Subcutaneous adipose tissue (tissue), 4 donors: ENCODE data around the gene PRSS12. TPM values are rescaled to one million over a fixed set of nuclear protein-coding genes. Genes with fewer than 3 reads are reported as not detected.

Experiments
- CTCF ChIP-seq: fragments of 450-650 bp; IDR thresholded peaks from one replicate; pipeline ENCODE4 v1.5.1; 2016; ENCODE audit warnings: low read depth, mild to moderate bottlenecking, control low read depth, antibody characterized with exemption, moderate library complexity
- total RNA-seq, 4 donors: library from RNA; depleted of rRNA; stranded (reverse); fragments of >200 nt; gene quantifications; one replicate each; pipeline ENCODE4 v1.1.0, GENCODE V29; 2016

The PRSS12 gene
- total RNA-seq, 4 donors from 2014 or later: 0.17 to 1.1 (median 0.57) TPM; not detected in 1

DNA sequence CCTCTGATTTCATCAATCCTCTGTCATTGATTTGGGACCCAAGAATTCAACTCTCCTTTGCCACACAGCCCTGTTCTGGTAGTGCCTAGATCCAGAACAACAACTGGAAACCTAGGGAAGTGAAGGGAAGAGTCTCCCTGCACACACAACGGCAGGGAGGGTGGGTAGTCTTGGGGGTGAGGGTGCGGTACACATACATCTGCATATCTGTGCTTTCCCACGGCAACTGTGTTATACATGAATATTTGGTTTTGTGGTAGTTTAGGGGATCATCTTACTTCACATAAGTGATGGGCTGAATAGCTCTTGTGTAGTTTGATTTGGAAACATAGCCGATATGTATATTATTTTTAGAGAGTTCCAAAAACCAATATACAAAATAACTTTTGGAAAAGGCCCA, 3.3 kb upstream of the PRSS12 start:
- no peak for TF ChIP-seq CTCF

GRCh38 chr4:118354913-118355312, 2.1 kb upstream of the PRSS12 start:
- TF ChIP-seq CTCF: no peak

- TF ChIP-seq CTCF: no peak
Measured at GRCh38 chr4:118353534-118354030, 779 bp upstream of the PRSS12 start.

DNA sequence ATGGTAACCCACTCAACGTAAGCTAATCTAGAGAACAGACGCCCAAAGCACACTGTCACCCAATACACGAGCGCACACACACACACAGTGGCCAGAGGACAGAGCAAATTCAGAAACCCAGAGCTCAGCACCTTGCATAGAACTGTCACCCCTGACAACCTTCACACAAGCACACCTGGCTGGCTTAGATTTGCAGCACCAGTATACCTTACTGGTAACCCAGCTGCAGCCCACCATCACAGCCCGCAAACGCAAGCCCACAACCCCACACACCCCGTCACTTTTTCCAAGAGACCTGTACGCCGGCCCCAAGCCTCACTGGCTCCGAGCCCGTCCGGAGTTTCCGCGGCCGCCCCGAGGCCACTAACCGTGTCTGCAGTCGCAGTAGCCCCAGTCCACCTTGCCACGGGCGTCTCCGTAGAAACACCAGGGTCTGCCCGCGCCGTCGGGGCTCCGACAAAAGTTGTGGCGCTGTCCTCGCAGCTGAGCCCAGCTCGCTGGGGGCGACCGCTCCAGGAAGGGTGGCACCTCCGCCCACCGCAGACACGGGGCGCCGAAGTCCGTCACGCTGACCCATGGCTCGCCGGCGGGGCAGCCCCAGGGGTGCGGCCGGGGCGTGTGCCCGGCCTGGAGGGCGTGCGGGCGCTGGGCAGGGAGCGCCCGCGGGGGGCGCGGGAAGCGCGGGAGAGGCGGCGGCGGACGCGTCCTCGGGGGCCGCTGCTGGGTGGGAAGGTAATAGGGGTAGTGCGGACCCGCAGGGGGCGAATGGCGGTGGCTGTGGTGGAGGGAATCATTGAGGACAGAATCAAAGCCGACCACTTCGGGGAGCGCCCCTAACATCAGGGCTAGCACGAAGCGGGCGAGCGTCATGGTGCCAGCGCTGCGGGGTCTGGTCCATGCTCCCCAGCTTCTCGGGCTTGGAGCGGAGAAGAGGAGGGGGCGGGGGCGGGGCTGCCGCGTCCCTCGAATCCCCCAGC, 664 bp downstream of the PRSS12 start:
- no peak for TF ChIP-seq CTCF

DNA sequence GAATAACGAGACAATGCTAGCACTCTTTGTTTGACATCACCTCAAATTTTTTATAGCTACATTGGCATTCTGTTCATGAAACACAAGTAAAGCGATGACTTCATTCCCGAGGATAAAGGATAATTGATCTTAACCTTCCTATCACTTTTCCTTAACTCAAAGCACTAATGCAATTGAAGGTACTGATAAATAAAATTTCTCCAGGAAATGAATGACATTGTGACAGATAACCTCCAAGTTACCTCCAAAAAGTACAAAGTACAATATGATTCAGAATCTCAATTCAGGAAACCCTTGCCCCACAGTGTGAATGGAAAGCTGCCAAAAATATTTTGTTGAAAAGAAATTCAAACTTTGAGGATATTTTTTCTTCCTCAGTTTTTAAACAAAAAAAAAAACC, 1.8 kb downstream of the PRSS12 start:
- no peak for TF ChIP-seq CTCF

GRCh38 chr4:118348886-118349285, 3.9 kb downstream of the PRSS12 start:
- TF ChIP-seq CTCF: no peak

DNA sequence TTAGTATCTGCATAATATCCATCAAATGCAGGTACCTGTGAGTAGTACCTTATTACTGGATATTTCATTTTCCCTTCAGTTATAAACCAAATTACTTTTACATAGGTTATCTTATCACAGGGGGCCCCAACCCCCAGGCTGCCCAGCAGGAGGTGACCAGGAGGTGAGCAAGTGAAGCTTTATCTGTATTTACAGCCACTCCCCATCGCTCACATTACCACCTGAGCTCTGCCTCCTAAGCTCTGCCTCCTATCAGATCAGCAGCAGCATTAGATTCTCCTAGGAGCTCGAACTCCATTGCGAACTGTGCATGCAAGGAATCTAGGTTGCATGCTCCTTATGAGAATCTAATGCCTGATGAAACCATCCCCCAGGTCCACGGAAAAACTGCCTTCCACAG, 6.3 kb downstream of the PRSS12 start:
- no peak for TF ChIP-seq CTCF
